Left ventricle myocardium inferior (tissue), 1 donor: ENCODE measurements around the gene DAPK1. TPM values are rescaled to one million over a fixed set of nuclear protein-coding genes. Genes with fewer than 3 reads are reported as not detected.

Source experiments
- DNase-seq: peaks from one replicate; pipeline ENCODE4 v3.0.0-alpha.2; 2020
- H3K27ac ChIP-seq: fragments of 200-600 bp; replicated peaks from 2 replicates; pipeline ENCODE4 v1.8.0; 2021
- H3K27me3 ChIP-seq: fragments of 200-600 bp; 2 replicates; pipeline ENCODE4 v1.8.0; 2021; ENCODE audit warnings: low read depth
- H3K36me3 ChIP-seq: fragments of 200-600 bp; 2 replicates; pipeline ENCODE4 v1.8.0; 2021
- H3K4me1 ChIP-seq: fragments of 200-600 bp; 2 replicates; pipeline ENCODE4 v1.8.0; 2021
- H3K4me3 ChIP-seq: fragments of 200-600 bp; 2 replicates; pipeline ENCODE4 v1.8.0; 2021; ENCODE audit warnings: mild to moderate bottlenecking, moderate library complexity
- H3K9me3 ChIP-seq: fragments of 200-600 bp; replicated peaks from 2 replicates; pipeline ENCODE4 v1.8.0; 2021
- intact Hi-C: fragments of 100-400 bp; cut with micrococcal nuclease; formaldehyde crosslinking; loops from one replicate; pipeline ENCODE4 v1.11.0; 2022
- total RNA-seq: library from RNA; stranded (reverse); fragmentation: NEBNext Ultra II Directional; extraction: Animal tissue kit (Norgen Biotek cat#: 25700); gene quantifications from one replicate; pipeline ENCODE4 v1.2.1, GENCODE V29; 2021
- TF ChIP-seq, protein P1 (sequence below): fragments of 200-600 bp; IDR thresholded peaks from 2 replicates; pipeline ENCODE4 v1.8.0; 2021; ENCODE audit warnings: antibody characterized with exemption, mild to moderate bottlenecking, borderline replicate concordance
- donor health status: DM: no; HTN: yes; CAD: no; lungs with severe emphysema.

The DAPK1 gene
- total RNA-seq, 1 donor from 2014 or later, result 5.5 TPM

DNA sequence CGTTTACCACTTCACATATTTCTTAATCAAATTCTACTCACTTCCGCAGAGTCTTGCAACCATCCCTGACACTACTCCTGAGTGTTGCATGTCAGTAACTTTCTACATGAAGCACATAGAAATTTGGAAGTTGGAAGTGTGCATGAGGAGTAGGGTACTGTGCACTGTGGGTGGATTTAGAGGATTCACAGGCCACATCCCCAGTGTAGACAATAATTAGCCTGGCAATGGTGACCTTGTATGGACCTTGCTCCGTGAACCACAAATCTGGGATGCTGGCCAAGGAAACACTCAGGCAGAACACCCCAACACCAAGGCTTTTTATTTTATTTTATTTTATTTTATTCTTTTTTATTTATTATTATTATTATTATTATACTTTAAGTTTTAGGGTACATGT, 253.8 kb downstream of the DAPK1 start:
- H3K27ac ChIP-seq, result no peak overlapping the region
- H3K27me3 ChIP-seq, result peaks cover 7% of the 10 kb centered on the region
- intact Hi-C loops, result no loop called here
- H3K4me1 ChIP-seq, result peaks cover 6% of the 10 kb centered on the region
- H3K4me3 ChIP-seq, result no peak overlapping the region
- TF ChIP-seq, protein P1, sequence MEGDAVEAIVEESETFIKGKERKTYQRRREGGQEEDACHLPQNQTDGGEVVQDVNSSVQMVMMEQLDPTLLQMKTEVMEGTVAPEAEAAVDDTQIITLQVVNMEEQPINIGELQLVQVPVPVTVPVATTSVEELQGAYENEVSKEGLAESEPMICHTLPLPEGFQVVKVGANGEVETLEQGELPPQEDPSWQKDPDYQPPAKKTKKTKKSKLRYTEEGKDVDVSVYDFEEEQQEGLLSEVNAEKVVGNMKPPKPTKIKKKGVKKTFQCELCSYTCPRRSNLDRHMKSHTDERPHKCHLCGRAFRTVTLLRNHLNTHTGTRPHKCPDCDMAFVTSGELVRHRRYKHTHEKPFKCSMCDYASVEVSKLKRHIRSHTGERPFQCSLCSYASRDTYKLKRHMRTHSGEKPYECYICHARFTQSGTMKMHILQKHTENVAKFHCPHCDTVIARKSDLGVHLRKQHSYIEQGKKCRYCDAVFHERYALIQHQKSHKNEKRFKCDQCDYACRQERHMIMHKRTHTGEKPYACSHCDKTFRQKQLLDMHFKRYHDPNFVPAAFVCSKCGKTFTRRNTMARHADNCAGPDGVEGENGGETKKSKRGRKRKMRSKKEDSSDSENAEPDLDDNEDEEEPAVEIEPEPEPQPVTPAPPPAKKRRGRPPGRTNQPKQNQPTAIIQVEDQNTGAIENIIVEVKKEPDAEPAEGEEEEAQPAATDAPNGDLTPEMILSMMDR, result no peak
- H3K36me3 ChIP-seq, result no peaks in the 10 kb centered on the region
- DNase-seq, result no peak
- H3K9me3 ChIP-seq, result peaks cover 13% of the 10 kb centered on the region

DNA sequence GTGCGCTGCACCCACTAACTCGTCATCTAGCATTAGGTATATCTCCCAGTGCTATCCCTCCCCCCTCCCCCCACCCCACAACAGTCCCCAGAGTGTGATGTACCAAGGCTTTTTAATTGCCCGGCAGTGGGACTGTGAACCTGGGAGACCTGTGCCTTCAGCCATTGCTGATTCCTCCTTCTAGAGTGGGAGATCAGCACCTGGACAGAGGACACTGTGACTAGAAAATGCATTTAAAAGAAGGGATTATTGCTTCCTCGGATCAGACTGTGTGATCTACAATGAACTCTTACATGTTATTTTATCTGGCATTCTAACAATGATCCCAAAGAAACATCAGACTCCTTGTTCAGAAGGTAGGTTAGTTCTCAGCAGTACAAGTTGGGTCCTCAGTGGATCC, 254.2 kb downstream of the DAPK1 start:
- no peak overlapping the region for H3K4me3 ChIP-seq
- no peaks in the 10 kb centered on the region for H3K36me3 ChIP-seq
- peaks cover 7% of the 10 kb centered on the region for H3K27me3 ChIP-seq
- no peak overlapping the region for H3K27ac ChIP-seq
- H3K9me3 ChIP-seq, result peaks cover 13% of the 10 kb centered on the region
- TF ChIP-seq, protein P1, result no peak
- intact Hi-C loops, result no loop called here
- no peak for DNase-seq
- peaks cover 6% of the 10 kb centered on the region for H3K4me1 ChIP-seq

DNA sequence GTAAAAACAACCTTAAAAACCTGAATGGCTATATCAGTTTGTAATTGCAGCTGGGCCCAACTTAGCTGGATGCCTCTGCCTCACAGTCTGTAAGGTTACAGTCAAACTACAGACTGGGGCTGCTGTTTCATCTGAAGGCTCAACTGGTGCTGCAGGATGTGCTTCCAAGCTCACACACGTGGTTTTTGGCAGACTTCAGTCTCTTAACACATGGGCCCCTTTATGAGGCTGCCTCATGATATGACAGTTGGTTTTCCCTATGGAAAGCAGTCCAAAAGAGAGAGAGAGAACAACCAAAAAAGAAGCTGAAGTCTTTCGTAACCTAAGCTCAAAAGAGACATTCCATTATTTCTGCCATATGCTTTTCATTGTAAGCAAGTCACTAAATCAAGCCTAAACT, 255.6 kb downstream of the DAPK1 start:
- Histone ChIP-seq H3K27me3 (no peaks in the 10 kb centered on the region), H3K4me1 (peaks cover 6% of the 10 kb centered on the region), H3K4me3 (no peak overlapping the region), H3K27ac (no peak overlapping the region), H3K36me3 (no peaks in the 10 kb centered on the region), H3K9me3 (peaks cover 13% of the 10 kb centered on the region)
- intact Hi-C loops, result no loop called here
- DNase-seq, result no peak
- TF ChIP-seq, protein P1, result no peak

Other genes starting within 250 kb of the DAPK1 start
- gene CTSL, start 228.3 kb downstream of the DAPK1 start, total RNA-seq, result 116 TPM